H9 (cell line): ENCODE measurements around the gene CACNB4. TPM values are rescaled to one million over a fixed set of nuclear protein-coding genes. Genes with fewer than 3 reads are reported as not detected.

Source experiments
- DNase-seq: peaks from one replicate; pipeline ENCODE4 v3.0.0-alpha.2; 2017
- H2AFZ ChIP-seq: one replicate; pipeline ENCODE4 v1.6.1; 2013; ENCODE audit warnings: mild to moderate bottlenecking, low read length, control low read depth, moderate library complexity
- H2AK5ac ChIP-seq: 2 replicates; pipeline ENCODE4 v1.6.1; 2013; ENCODE audit warnings: low read length, control low read depth, mixed read lengths; ENCODE audit not compliant: insufficient read length
- H2BK120ac ChIP-seq: one replicate; pipeline ENCODE4 v1.6.1; 2013; ENCODE audit warnings: low read depth, mild to moderate bottlenecking, low read length, control low read depth, inconsistent platforms; ENCODE audit not compliant: poor library complexity, severe bottlenecking
- H2BK12ac ChIP-seq: 2 replicates; pipeline ENCODE4 v1.6.1; 2013; ENCODE audit warnings: low read length, control low read depth, mixed read lengths, low read depth; ENCODE audit not compliant: insufficient read length
- H2BK15ac ChIP-seq: 2 replicates; pipeline ENCODE4 v1.6.1; 2013; ENCODE audit warnings: low read depth, low read length, control low read depth
- H2BK20ac ChIP-seq: one replicate; pipeline ENCODE4 v1.6.1; 2013; ENCODE audit warnings: low read depth, mild to moderate bottlenecking, low read length, control low read depth, inconsistent platforms; ENCODE audit not compliant: poor library complexity, severe bottlenecking
- H2BK5ac ChIP-seq: 2 replicates; pipeline ENCODE4 v1.6.1; 2013; ENCODE audit warnings: low read length, control low read depth, mixed read lengths; ENCODE audit not compliant: insufficient read length
- H3K14ac ChIP-seq: 2 replicates; pipeline ENCODE4 v1.6.1; 2013; ENCODE audit warnings: low read length, control low read depth; ENCODE audit not compliant: insufficient read depth
- H3K18ac ChIP-seq: 2 replicates; pipeline ENCODE4 v1.6.1; 2013; ENCODE audit warnings: low read depth, mild to moderate bottlenecking, mixed read lengths, low read length, control low read depth; ENCODE audit not compliant: insufficient read length
- H3K23ac ChIP-seq: 2 replicates; pipeline ENCODE4 v1.6.1; 2013; ENCODE audit warnings: low read length, control low read depth, mixed read lengths, low read depth; ENCODE audit not compliant: insufficient read length
- H3K23me2 ChIP-seq: 2 replicates; pipeline ENCODE4 v1.6.1; 2013; ENCODE audit warnings: low read depth, mild to moderate bottlenecking, mixed read lengths, low read length, control low read depth; ENCODE audit not compliant: insufficient read length, poor library complexity, severe bottlenecking
- H3K27ac ChIP-seq: 2 replicates; pipeline ENCODE4 v1.5.1; 2013; ENCODE audit warnings: low read length, control low read depth, mixed read lengths, low read depth; ENCODE audit not compliant: insufficient read length
- H3K27me3 ChIP-seq: 2 replicates; pipeline ENCODE4 v1.6.1; 2013; ENCODE audit warnings: low read length, control low read depth, inconsistent platforms; ENCODE audit not compliant: insufficient read depth
- H3K4ac ChIP-seq: 2 replicates; pipeline ENCODE4 v1.6.1; 2013; ENCODE audit warnings: low read depth, mild to moderate bottlenecking, control low read depth, inconsistent platforms, low read length, moderate library complexity
- H3K4me1 ChIP-seq: 2 replicates; pipeline ENCODE4 v1.6.1; 2013; ENCODE audit warnings: low read length, control low read depth, inconsistent platforms; ENCODE audit not compliant: insufficient read depth
- H3K4me2 ChIP-seq: 2 replicates; pipeline ENCODE4 v1.6.1; 2013; ENCODE audit warnings: low read length, control low read depth, mixed read lengths; ENCODE audit not compliant: insufficient read length, insufficient read depth
- H3K56ac ChIP-seq: 2 replicates; pipeline ENCODE4 v1.6.1; 2013; ENCODE audit warnings: low read depth, mild to moderate bottlenecking, mixed read lengths, low read length, control low read depth; ENCODE audit not compliant: insufficient read length
- H3K79me1 ChIP-seq: 2 replicates; pipeline ENCODE4 v1.6.1; 2013; ENCODE audit warnings: low read depth, mild to moderate bottlenecking, moderate library complexity, low read length, control low read depth, inconsistent platforms; ENCODE audit not compliant: insufficient read depth, poor library complexity, severe bottlenecking
- H3K79me2 ChIP-seq: 2 replicates; pipeline ENCODE4 v1.6.1; 2013; ENCODE audit warnings: low read length, control low read depth, inconsistent platforms; ENCODE audit not compliant: insufficient read depth
- H3K9ac ChIP-seq: 2 replicates; pipeline ENCODE4 v1.6.1; 2013; ENCODE audit warnings: low read length, control low read depth, mixed read lengths; ENCODE audit not compliant: insufficient read length; ENCODE audit errors: extremely low read depth
- H3K9me3 ChIP-seq: one replicate; pipeline ENCODE4 v1.6.1; 2013; ENCODE audit warnings: low read depth, low read length, inconsistent platforms; ENCODE audit not compliant: control insufficient read depth
- H3T11ph ChIP-seq: one replicate; pipeline ENCODE4 v1.6.1; 2013; ENCODE audit warnings: mild to moderate bottlenecking, low read length, control low read depth, inconsistent platforms
- H4K20me1 ChIP-seq: one replicate; pipeline ENCODE4 v1.6.1; 2013; ENCODE audit not compliant: control insufficient read depth, insufficient read length, insufficient read depth
- H4K5ac ChIP-seq: 2 replicates; pipeline ENCODE4 v1.6.1; 2013; ENCODE audit warnings: low read depth, mild to moderate bottlenecking, mixed read lengths, low read length, control low read depth; ENCODE audit not compliant: insufficient read length
- H4K8ac ChIP-seq: replicated peaks from 2 replicates; pipeline ENCODE4 v1.6.1; 2013; ENCODE audit warnings: low read length, control low read depth, mixed read lengths, low read depth; ENCODE audit not compliant: insufficient read length
- H4K91ac ChIP-seq: 2 replicates; pipeline ENCODE4 v1.6.1; 2013; ENCODE audit warnings: low read depth, mild to moderate bottlenecking, moderate library complexity, mixed read lengths, low read length, control low read depth; ENCODE audit not compliant: insufficient read length
- H3K27ac Mint-ChIP-seq, 3 experiments: 2 replicates in 2 of 3; 3 replicates in 1 of 3; pipeline ENCODE4 v1.8.0; 2020 to 2021; ENCODE audit warnings: mixed read lengths in 3 of 3, mild to moderate bottlenecking in 1 of 3, moderate library complexity in 1 of 3
- H3K27me3 Mint-ChIP-seq: 2 replicates; pipeline ENCODE4 v1.8.0; 2021; ENCODE audit warnings: low read depth, mild to moderate bottlenecking, moderate library complexity, mixed read lengths
- H3K36me3 Mint-ChIP-seq, 3 experiments: 2 replicates in 2 of 3; 3 replicates in 1 of 3; pipeline ENCODE4 v1.8.0; 2020 to 2021; ENCODE audit warnings: low read depth in 3 of 3, mixed read lengths in 3 of 3; ENCODE audit not compliant: insufficient read depth in 1 of 3
- H3K4me1 Mint-ChIP-seq, 2 experiments: 2 replicates each; pipeline ENCODE4 v1.8.0; 2020; ENCODE audit warnings: mixed read lengths in 2 of 2
- H3K4me3 Mint-ChIP-seq, 2 experiments: 2 replicates in 1 of 2; 3 replicates in 1 of 2; pipeline ENCODE4 v1.8.0; 2020 to 2021; ENCODE audit warnings: mild to moderate bottlenecking in 2 of 2, mixed read lengths in 2 of 2, moderate library complexity in 1 of 2
- H3K9me3 Mint-ChIP-seq, 2 experiments: 2 replicates in 1 of 2; 3 replicates in 1 of 2; pipeline ENCODE4 v1.8.0; 2020; ENCODE audit warnings: mild to moderate bottlenecking in 2 of 2, mixed read lengths in 2 of 2, moderate library complexity in 1 of 2
- WGBS: extraction: QIAGEN DNeasy Blood & Tissue Kit; methylation state at CpG from one replicate; pipeline ENCODE4 v1.1.7; 2013; ENCODE audit warnings: missing lambda C conversion rate, low lambda C conversion rate, mixed read lengths; ENCODE audit not compliant: insufficient read length; ENCODE audit errors: extremely low coverage; 5-methylcytosine and 5-hydroxymethylcytosine counted together
- total RNA-seq: library from RNA; stranded (reverse); gene quantifications from 2 replicates; pipeline ENCODE4 v1.2.1, GENCODE V29; 2021
- TF ChIP-seq, protein P1 (sequence below): fragments of 200-600 bp; sonication (generic); conservative IDR thresholded peaks from 3 replicates; pipeline ENCODE4 v1.8.0; 2021; ENCODE audit warnings: antibody characterized with exemption, mild to moderate bottlenecking

Gene CACNB4
- total RNA-seq, 1 experiment from 2014 or later = 1.4 TPM

GRCh38 chr2:151967829-151968722 lies 130.8 kb downstream of the CACNB4 start:
- H2BK15ac ChIP-seq = no peak overlapping the region
- no peak overlapping the region for H2AFZ ChIP-seq
- Mint-ChIP-seq H3K27me3 (no peaks in the 10 kb centered on the region; the same call in 1 of the 2 replicates), H3K36me3 (no peaks in the 10 kb centered on the region; a peak in 1 of 7 replicates), H3K4me3 (no peak overlapping the region), H3K27ac (no peak overlapping the region), H3K4me1 (peaks cover 5 to 9% of the 10 kb centered on the region in 2 experiments), H3K9me3 (no peaks in the 10 kb centered on the region)
- no peak overlapping the region for H3K56ac ChIP-seq
- H4K20me1 ChIP-seq = no peaks in the 10 kb centered on the region
- no peak for DNase-seq
- no peaks in the 10 kb centered on the region for H3K9me3 ChIP-seq
- H3K4ac ChIP-seq = no peak overlapping the region
- WGBS = no CpG with 5 or more reads among the region's 11 CpGs
- H2BK5ac ChIP-seq = no peak overlapping the region
- no peaks in the 10 kb centered on the region for H3K27me3 ChIP-seq
- H3T11ph ChIP-seq = no peak overlapping the region
- H4K5ac ChIP-seq = no peak overlapping the region
- H3K79me2 ChIP-seq = no peaks in the 10 kb centered on the region
- no peak overlapping the region for H2BK12ac ChIP-seq
- H3K14ac ChIP-seq = no peak overlapping the region
- no peak overlapping the region for H3K9ac ChIP-seq
- TF ChIP-seq, protein P1, sequence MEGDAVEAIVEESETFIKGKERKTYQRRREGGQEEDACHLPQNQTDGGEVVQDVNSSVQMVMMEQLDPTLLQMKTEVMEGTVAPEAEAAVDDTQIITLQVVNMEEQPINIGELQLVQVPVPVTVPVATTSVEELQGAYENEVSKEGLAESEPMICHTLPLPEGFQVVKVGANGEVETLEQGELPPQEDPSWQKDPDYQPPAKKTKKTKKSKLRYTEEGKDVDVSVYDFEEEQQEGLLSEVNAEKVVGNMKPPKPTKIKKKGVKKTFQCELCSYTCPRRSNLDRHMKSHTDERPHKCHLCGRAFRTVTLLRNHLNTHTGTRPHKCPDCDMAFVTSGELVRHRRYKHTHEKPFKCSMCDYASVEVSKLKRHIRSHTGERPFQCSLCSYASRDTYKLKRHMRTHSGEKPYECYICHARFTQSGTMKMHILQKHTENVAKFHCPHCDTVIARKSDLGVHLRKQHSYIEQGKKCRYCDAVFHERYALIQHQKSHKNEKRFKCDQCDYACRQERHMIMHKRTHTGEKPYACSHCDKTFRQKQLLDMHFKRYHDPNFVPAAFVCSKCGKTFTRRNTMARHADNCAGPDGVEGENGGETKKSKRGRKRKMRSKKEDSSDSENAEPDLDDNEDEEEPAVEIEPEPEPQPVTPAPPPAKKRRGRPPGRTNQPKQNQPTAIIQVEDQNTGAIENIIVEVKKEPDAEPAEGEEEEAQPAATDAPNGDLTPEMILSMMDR = no peak
- H2BK120ac ChIP-seq = no peak overlapping the region
- no peak overlapping the region for H3K18ac ChIP-seq
- H4K8ac ChIP-seq = no peak overlapping the region
- no peak overlapping the region for H4K91ac ChIP-seq
- H2AK5ac ChIP-seq = no peak overlapping the region
- no peak overlapping the region for H3K4me2 ChIP-seq
- H3K27ac ChIP-seq = no peak overlapping the region
- H3K4me1 ChIP-seq = no peaks in the 10 kb centered on the region; the same call in 1 of the 2 replicates
- H3K79me1 ChIP-seq = no peaks in the 10 kb centered on the region
- H3K23ac ChIP-seq = no peak overlapping the region
- H2BK20ac ChIP-seq = no peak overlapping the region
- no peaks in the 10 kb centered on the region for H3K23me2 ChIP-seq
